Natural killer cell (primary cell): ENCODE measurements around the gene SLC26A9. TPM values are rescaled to one million over a fixed set of nuclear protein-coding genes. Genes with fewer than 3 reads are reported as not detected.

Experiments
- ATAC-seq, 3 donors: fragments of 150-1000 bp in 2 of 3; fragments of 200-7000 bp in 1 of 3; cut with Tn5 transposase; 1 replicate in 1 of 3; 2 replicates in 2 of 3; pipeline ENCODE4 v1.10.0; 2021; ENCODE audit warnings: mild to moderate bottlenecking in 2 of 3, moderate library complexity in 2 of 3
- DNase-seq, 2 donors: peaks; one replicate each; pipeline versions ENCODE4 v3.0.0 to v3.0.0-alpha.2; 2013 to 2021; ENCODE audit warnings: mixed read lengths in 1 of 2
- H3K27ac ChIP-seq: one replicate; pipeline ENCODE4 v1.5.1; 2013; ENCODE audit warnings: mild to moderate bottlenecking, low read length
- H3K27me3 ChIP-seq: one replicate; pipeline ENCODE4 v1.6.1; 2013; ENCODE audit warnings: low read length; ENCODE audit not compliant: control insufficient read depth, insufficient read depth
- H3K36me3 ChIP-seq: one replicate; pipeline ENCODE4 v1.6.1; 2013; ENCODE audit warnings: low read length; ENCODE audit not compliant: control insufficient read depth, insufficient read depth
- H3K4me1 ChIP-seq: one replicate; pipeline ENCODE4 v1.6.1; 2013; ENCODE audit warnings: low read length; ENCODE audit not compliant: control insufficient read depth, insufficient read depth
- H3K4me3 ChIP-seq: one replicate; pipeline ENCODE4 v1.5.1; 2013; ENCODE audit warnings: low read length
- H3K9me3 ChIP-seq: one replicate; pipeline ENCODE4 v1.6.1; 2013; ENCODE audit warnings: low read length; ENCODE audit not compliant: control insufficient read depth, insufficient read depth
- H3K27ac Mint-ChIP-seq, 2 donors: one replicate each; pipeline ENCODE4 v1.8.0; 2022; ENCODE audit warnings: mild to moderate bottlenecking in 2 of 2, mixed read lengths in 2 of 2, moderate library complexity in 1 of 2
- H3K27me3 Mint-ChIP-seq, 2 donors: one replicate each; pipeline ENCODE4 v1.8.0; 2022; ENCODE audit warnings: low read depth in 2 of 2, mixed read lengths in 2 of 2
- H3K36me3 Mint-ChIP-seq: one replicate; pipeline ENCODE4 v1.8.0; 2022; ENCODE audit warnings: mixed read lengths
- H3K4me1 Mint-ChIP-seq, 2 donors: one replicate each; pipeline ENCODE4 v1.8.0; 2022; ENCODE audit warnings: mixed read lengths in 2 of 2
- H3K4me3 Mint-ChIP-seq: one replicate; pipeline ENCODE4 v1.8.0; 2022; ENCODE audit warnings: mild to moderate bottlenecking, moderate library complexity, mixed read lengths
- H3K9me3 Mint-ChIP-seq, 2 donors: one replicate each; pipeline ENCODE4 v1.8.0; 2022; ENCODE audit warnings: mixed read lengths in 2 of 2
- WGBS: methylation state at CpG from one replicate; pipeline ENCODE4 v1.1.7; 2013; ENCODE audit warnings: missing lambda C conversion rate; ENCODE audit not compliant: insufficient coverage; 5-methylcytosine and 5-hydroxymethylcytosine counted together
- intact Hi-C: fragments of 100-400 bp; cut with micrococcal nuclease; formaldehyde crosslinking; loops from one replicate; pipeline ENCODE4 v1.14.2; 2022
- total RNA-seq, 4 donors: library from RNA; stranded (reverse); fragments of 120-200 nt in 1 of 4; gene quantifications; one replicate each; pipeline versions ENCODE4 v1.2.3 to v1.2.4, GENCODE V29; 2013 to 2022
- TF ChIP-seq, protein P1 (sequence below): fragments of 200-600 bp; IDR thresholded peaks from one replicate; pipeline ENCODE4 v1.8.0; 2022; ENCODE audit warnings: antibody characterized with exemption

Gene SLC26A9
- total RNA-seq, 3 donors from 2014 or later (not counting 1 experiment from before 2014, with no cell fraction given), result not detected

DNA sequence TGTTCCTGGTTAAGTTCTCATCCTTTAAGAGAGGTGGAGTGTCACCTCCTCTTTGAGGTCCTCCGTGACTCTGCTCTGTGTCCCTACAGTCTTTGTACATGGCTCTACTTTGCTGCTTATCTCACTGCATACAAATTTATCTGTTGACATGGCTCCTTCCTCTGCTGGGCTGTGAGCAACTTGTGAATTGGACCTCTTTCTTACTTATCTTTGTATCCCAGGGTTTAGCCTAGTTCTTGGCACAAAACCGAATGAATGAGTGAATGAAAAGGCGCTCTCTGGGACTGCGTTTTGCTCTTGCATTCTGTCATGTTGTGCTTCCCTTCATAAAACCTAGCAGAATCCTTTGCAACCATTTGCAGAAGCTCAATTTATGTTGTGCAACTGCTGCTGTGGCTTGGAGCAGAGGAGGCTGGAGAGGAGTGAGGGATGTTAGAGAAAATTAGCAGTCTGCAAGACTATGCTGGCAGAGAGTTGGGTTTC, 12.4 kb downstream of the SLC26A9 start:
- TF ChIP-seq, protein P1, sequence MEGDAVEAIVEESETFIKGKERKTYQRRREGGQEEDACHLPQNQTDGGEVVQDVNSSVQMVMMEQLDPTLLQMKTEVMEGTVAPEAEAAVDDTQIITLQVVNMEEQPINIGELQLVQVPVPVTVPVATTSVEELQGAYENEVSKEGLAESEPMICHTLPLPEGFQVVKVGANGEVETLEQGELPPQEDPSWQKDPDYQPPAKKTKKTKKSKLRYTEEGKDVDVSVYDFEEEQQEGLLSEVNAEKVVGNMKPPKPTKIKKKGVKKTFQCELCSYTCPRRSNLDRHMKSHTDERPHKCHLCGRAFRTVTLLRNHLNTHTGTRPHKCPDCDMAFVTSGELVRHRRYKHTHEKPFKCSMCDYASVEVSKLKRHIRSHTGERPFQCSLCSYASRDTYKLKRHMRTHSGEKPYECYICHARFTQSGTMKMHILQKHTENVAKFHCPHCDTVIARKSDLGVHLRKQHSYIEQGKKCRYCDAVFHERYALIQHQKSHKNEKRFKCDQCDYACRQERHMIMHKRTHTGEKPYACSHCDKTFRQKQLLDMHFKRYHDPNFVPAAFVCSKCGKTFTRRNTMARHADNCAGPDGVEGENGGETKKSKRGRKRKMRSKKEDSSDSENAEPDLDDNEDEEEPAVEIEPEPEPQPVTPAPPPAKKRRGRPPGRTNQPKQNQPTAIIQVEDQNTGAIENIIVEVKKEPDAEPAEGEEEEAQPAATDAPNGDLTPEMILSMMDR, result no peak
- no peaks in the 10 kb centered on the region for H3K4me1 Mint-ChIP-seq
- no peak overlapping the region for H3K27ac Mint-ChIP-seq
- no peaks in the 10 kb centered on the region for H3K36me3 Mint-ChIP-seq
- no peak overlapping the region for H3K4me3 ChIP-seq
- H3K27me3 Mint-ChIP-seq, result peaks cover 9 to 13% of the 10 kb centered on the region in 2 donors
- no peak overlapping the region for H3K4me3 Mint-ChIP-seq
- no peaks in the 10 kb centered on the region for H3K9me3 ChIP-seq
- H3K27ac ChIP-seq, result no peak overlapping the region
- whole genome bisulfite sequencing, result 69% methylated on average over 4 of the region's 4 CpGs
- DNase-seq (no peak), ATAC-seq (no peak)
- no peaks in the 10 kb centered on the region for H3K9me3 Mint-ChIP-seq
- H3K27me3 ChIP-seq, result no peaks in the 10 kb centered on the region
- no peaks in the 10 kb centered on the region for H3K36me3 ChIP-seq
- intact Hi-C loops, result no loop called here
- no peaks in the 10 kb centered on the region for H3K4me1 ChIP-seq

DNA sequence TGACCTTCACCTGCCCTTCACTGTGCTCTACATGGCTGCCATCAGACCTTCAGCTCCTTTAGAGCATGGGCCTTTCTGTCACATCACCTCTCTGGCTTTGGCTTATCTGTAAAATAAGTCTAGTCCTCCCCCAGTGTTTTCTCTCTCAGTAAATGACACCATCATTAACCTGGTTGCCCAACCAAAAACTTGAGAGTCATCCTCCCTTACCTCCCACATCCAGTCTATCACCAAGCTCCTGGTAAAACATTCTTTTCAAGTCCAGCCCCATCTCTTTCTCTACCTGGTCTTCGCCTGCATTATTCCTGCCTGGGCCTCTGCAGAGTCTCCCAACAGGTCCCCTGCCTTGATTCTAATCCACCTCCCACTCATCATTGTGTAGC, 13.1 kb downstream of the SLC26A9 start:
- 90% methylated on average over 1 of the region's 1 CpG for WGBS
- H3K27me3 Mint-ChIP-seq, result peaks cover 9 to 13% of the 10 kb centered on the region in 2 donors
- no peaks in the 10 kb centered on the region for H3K36me3 Mint-ChIP-seq

DNA sequence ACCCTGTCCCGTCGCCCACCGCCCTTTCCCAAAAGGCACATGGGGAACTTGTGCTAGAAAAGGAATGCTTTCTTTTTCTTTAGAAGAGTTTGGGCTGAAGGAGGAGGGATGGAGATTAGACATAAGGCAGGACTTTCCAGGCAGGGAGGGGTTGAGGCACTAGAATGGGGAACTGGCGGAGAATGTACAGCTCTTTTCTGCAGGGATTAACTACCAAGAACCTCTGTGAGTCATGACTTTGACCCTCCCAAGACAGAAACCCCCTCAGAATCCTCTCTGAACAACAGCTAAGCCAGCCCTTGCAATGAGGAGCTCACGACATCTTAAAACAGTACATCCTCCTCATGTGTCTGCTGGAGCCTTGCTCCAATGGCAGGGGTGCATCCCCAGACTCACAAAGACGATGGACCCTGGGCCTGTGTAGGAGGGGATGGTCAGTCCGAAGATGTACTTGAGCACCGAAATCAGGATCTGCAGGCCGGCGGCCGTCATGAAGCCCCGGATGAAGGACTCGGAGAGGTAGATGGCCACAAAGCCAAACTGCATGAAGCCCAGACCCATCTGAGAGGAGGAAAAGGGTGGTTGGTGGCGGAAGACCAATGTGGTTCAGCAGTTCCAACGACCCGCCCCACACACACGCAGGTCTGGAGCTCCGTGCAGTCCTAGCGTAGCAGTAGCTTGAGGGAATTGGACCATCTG, 13.6 kb downstream of the SLC26A9 start:
- Mint-ChIP-seq H3K36me3 (no peaks in the 10 kb centered on the region), H3K9me3 (no peaks in the 10 kb centered on the region), H3K4me3 (no peak overlapping the region), H3K4me1 (no peaks in the 10 kb centered on the region), H3K27ac (no peak overlapping the region), H3K27me3 (peaks cover 9 to 13% of the 10 kb centered on the region in 2 donors)
- Histone ChIP-seq H3K27ac (no peak overlapping the region), H3K27me3 (no peaks in the 10 kb centered on the region), H3K9me3 (no peaks in the 10 kb centered on the region), H3K4me3 (no peak overlapping the region), H3K4me1 (no peaks in the 10 kb centered on the region), H3K36me3 (no peaks in the 10 kb centered on the region)
- 95% methylated on average over 19 of the region's 19 CpGs for WGBS
- intact Hi-C loops, result no loop called here
- ATAC-seq, result no peak
- TF ChIP-seq, protein P1, result no peak
- DNase-seq, result no peak

More for the DNA sequence above, 13.1 kb downstream of the SLC26A9 start:
- H3K9me3 Mint-ChIP-seq, result no peaks in the 10 kb centered on the region
- H3K36me3 ChIP-seq, result no peaks in the 10 kb centered on the region
- H3K27ac Mint-ChIP-seq, result no peak overlapping the region
- no peaks in the 10 kb centered on the region for H3K4me1 ChIP-seq
- no peak overlapping the region for H3K27ac ChIP-seq
- H3K4me3 ChIP-seq, result no peak overlapping the region
- no peaks in the 10 kb centered on the region for H3K4me1 Mint-ChIP-seq
- no peak for ATAC-seq
- TF ChIP-seq, protein P1, result no peak
- H3K27me3 ChIP-seq, result no peaks in the 10 kb centered on the region
- no peak overlapping the region for H3K4me3 Mint-ChIP-seq
- DNase-seq, result no peak
- H3K9me3 ChIP-seq, result no peaks in the 10 kb centered on the region
- intact Hi-C loops, result no loop called here

DNA sequence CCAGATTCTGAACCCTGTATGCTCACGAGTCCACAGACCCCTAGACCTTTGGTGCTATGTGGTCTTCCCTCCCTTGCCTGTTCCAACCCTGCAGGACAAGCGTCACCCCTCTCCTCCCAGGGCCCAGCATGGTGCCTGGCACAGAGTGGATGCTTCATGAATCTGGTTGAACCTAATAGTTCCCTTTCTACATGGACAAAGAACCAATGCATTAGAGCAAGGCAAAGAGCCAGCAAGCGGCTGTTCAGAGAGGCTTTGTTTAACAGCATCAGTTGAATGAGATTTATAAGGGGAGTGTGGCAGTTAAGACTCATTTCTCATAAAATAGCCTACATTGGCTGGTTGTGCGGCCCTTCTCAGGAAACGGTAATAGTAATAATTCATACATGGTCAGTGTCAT, 14.9 kb downstream of the SLC26A9 start:
- Mint-ChIP-seq H3K27ac (no peak overlapping the region), H3K36me3 (no peaks in the 10 kb centered on the region), H3K9me3 (no peaks in the 10 kb centered on the region), H3K4me3 (no peak overlapping the region), H3K27me3 (peaks cover 9% of the 10 kb centered on the region in 2 donors), H3K4me1 (no peaks in the 10 kb centered on the region)
- no peak overlapping the region for H3K4me3 ChIP-seq
- no peak overlapping the region for H3K27ac ChIP-seq
- TF ChIP-seq, protein P1, result no peak
- DNase-seq, result no peak
- H3K36me3 ChIP-seq, result no peaks in the 10 kb centered on the region
- intact Hi-C loops, result no loop called here
- ATAC-seq, result no peak
- WGBS, result 92% methylated on average over 5 of the region's 5 CpGs
- no peaks in the 10 kb centered on the region for H3K4me1 ChIP-seq
- H3K27me3 ChIP-seq, result no peaks in the 10 kb centered on the region
- H3K9me3 ChIP-seq, result no peaks in the 10 kb centered on the region
